HG03460 (cell line): ENCODE results near the gene CD160.
"Not testable (repeated sequence)": the region's sequence is repeated elsewhere in the genome, so short reads cannot be mapped to it uniquely, and the experiment has no call there.

ENCODE experiments used
- ATAC-seq: cut with Tn5 transposase; IDR thresholded peaks from one replicate; pipeline ENCODE4 v1.9.1; 2021; ENCODE audit not compliant: unreplicated experiment

The CD160 gene

GRCh38 chr1:145719230-145720079, at the start of gene CD160:
Gene CD160, plus strand, starts transcription at chr1:145719499. Its CDS starts 8,829 bp downstream, at chr1:145728328.
- no peak for ATAC-seq

- ATAC-seq, result not testable (repeated sequence)
These were observed 48.1 kb upstream of the CD160 start for GRCh38 chr1:145670995-145671745.

- not testable (repeated sequence) for ATAC-seq
These were observed 46.1 kb upstream of the CD160 start for GRCh38 chr1:145673217-145673616.

GRCh38 chr1:145684858-145685257, 34.4 kb upstream of the CD160 start:
- not testable (repeated sequence) for ATAC-seq

GRCh38 chr1:145686078-145686477, 33.2 kb upstream of the CD160 start:
- ATAC-seq, result not testable (repeated sequence)

GRCh38 chr1:145688328-145688727, 31.0 kb upstream of the CD160 start:
- ATAC-seq, result no peak

GRCh38 chr1:145688924-145689323, 30.4 kb upstream of the CD160 start:
- ATAC-seq, result no peak

- no peak for ATAC-seq
These were observed 29.4 kb upstream of the CD160 start for GRCh38 chr1:145689922-145690321.

- peak; percentile 78 for ATAC-seq
These were observed 28.4 kb upstream of the CD160 start for GRCh38 chr1:145690587-145691558.

- no peak for ATAC-seq
These were observed 26.4 kb upstream of the CD160 start for GRCh38 chr1:145692785-145693443.

- ATAC-seq, result no peak
These were observed 23.3 kb upstream of the CD160 start for GRCh38 chr1:145695821-145696629.

GRCh38 chr1:145696630-145696960, 22.7 kb upstream of the CD160 start:
- ATAC-seq, result no peak

- ATAC-seq, result no peak
These were observed 17.9 kb upstream of the CD160 start for GRCh38 chr1:145701306-145701862.

- ATAC-seq, result no peak
These were observed 17.2 kb upstream of the CD160 start for GRCh38 chr1:145702052-145702451.

- no peak for ATAC-seq
These were observed 16.5 kb upstream of the CD160 start for GRCh38 chr1:145702826-145703225.

GRCh38 chr1:145705622-145706021, 13.7 kb upstream of the CD160 start:
- ATAC-seq, result no peak

- ATAC-seq, result no peak
These were observed 13.1 kb upstream of the CD160 start for GRCh38 chr1:145706086-145706664.

- no peak for ATAC-seq
These were observed 12.0 kb upstream of the CD160 start, which contains the start of gene PDZK1 for GRCh38 chr1:145707183-145707867. Gene PDZK1, minus strand, starts transcription at chr1:145707368. Its CDS starts 19,347 bp downstream, at chr1:145688021.
